ENCODE measurements around the gene ENOX1. TPM values are rescaled to one million over a fixed set of nuclear protein-coding genes. Genes with fewer than 3 reads are reported as not detected.

The ENOX1 gene
- polyA plus RNA-seq, 2 of the 4 experiments (the other 2 are of a cell fraction) = 0.28 to 0.41 TPM

GRCh38 chr13:43441899-43442499 is 344.8 kb downstream of the ENOX1 start:
- no peak for DNase-seq (ENCODE audit: low read depth in 1 of 2, low spot score in 1 of 2)
- POLR2A ChIA-PET = no interaction called here

GRCh38 chr13:43441464-43441863 is 345.3 kb downstream of the ENOX1 start:
- H3K27ac ChIP-seq = no peak overlapping the region
- POLR2A ChIA-PET = no interaction called here
- H3K4me3 ChIP-seq = no peak overlapping the region
- no peak for DNase-seq (ENCODE audit: low read depth in 1 of 2, low spot score in 1 of 2)
- CTCF ChIA-PET = no interaction called here
- ATAC-seq = no peak
- TF ChIP-seq POLR2AphosphoS2 (conservative IDR thresholded peaks at IDR 0.05; ENCODE audit: low read length) (no peak), RNF2 (IDR thresholded peaks at IDR 0.05; ENCODE audit: borderline replicate concordance, low read depth) (no peak), RCOR1 (IDR thresholded peaks at IDR 0.05; ENCODE audit: low read depth, low read length) (no peak), USF2 (IDR thresholded peaks at IDR 0.05) (no peak), ZSCAN20 (CRISPR knock-in tag; IDR thresholded peaks at IDR 0.05) (no peak), HDAC2 (IDR thresholded peaks at IDR 0.05) (no peak), ZC3H11A (IDR thresholded peaks at IDR 0.05) (no peak), CHD4 (IDR thresholded peaks at IDR 0.05; ENCODE audit: borderline replicate concordance) (no peak), REST (IDR thresholded peaks at IDR 0.05) (no peak), GATA3 (IDR thresholded peaks at IDR 0.05; ENCODE audit: borderline replicate concordance) (no peak), HOXA7 (CRISPR knock-in tag; IDR thresholded peaks at IDR 0.05) (no peak)
- no peaks in the 10 kb centered on the region for H3K4me1 ChIP-seq
- FAIRE-seq = no peak
- no peaks in the 10 kb centered on the region for H3K9me3 ChIP-seq
- 58% methylated on average over 5 of the region's 6 CpGs for WGBS (ENCODE audit: missing lambda C conversion rate)
- no peak overlapping the region for H3K4me2 ChIP-seq

More at GRCh38 chr13:43441899-43442499, 344.8 kb downstream of the ENOX1 start:
- Histone ChIP-seq H3K27ac (no peak overlapping the region), H3K4me2 (no peak overlapping the region), H3K4me1 (no peaks in the 10 kb centered on the region), H3K9me3 (no peaks in the 10 kb centered on the region), H3K4me3 (no peak overlapping the region)
- 61% methylated on average over 8 of the region's 8 CpGs for WGBS (ENCODE audit: missing lambda C conversion rate)
- ATAC-seq (no peak), FAIRE-seq (no peak)
- CTCF ChIA-PET = no interaction called here
- TF ChIP-seq MYC (IDR thresholded peaks at IDR 0.05; ENCODE audit: borderline replicate concordance, low read length) (no peak), POLR2A (IDR thresholded peaks at IDR 0.05; ENCODE audit: low read length) (no peak)

GRCh38 chr13:43434191-43434590 is 352.6 kb downstream of the ENOX1 start:
- CTCF ChIA-PET = no interaction called here
- whole genome bisulfite sequencing (ENCODE audit: missing lambda C conversion rate) = 66% methylated on average over 3 of the region's 3 CpGs
- no peaks in the 10 kb centered on the region for H3K9me3 ChIP-seq
- no peak for DNase-seq (ENCODE audit: low read depth in 1 of 2, low spot score in 1 of 2)
- no peak overlapping the region for H3K27ac ChIP-seq
- no peak for ATAC-seq
- H3K4me2 ChIP-seq = no peak overlapping the region
- TF ChIP-seq CHD4 (IDR thresholded peaks at IDR 0.05; ENCODE audit: borderline replicate concordance) (no peak), SMC3 (IDR thresholded peaks at IDR 0.05) (no peak), SREBF2 (IDR thresholded peaks at IDR 0.05) (no peak), RARB (CRISPR knock-in tag; IDR thresholded peaks at IDR 0.05) (no peak)
- no peak for FAIRE-seq
- H3K4me3 ChIP-seq = no peak overlapping the region
- no peaks in the 10 kb centered on the region for H3K4me1 ChIP-seq
- POLR2A ChIA-PET = no interaction called here

GRCh38 chr13:43433691-43434141 is 353.1 kb downstream of the ENOX1 start:
- POLR2A ChIA-PET = no interaction called here
- Histone ChIP-seq H3K4me1 (no peaks in the 10 kb centered on the region), H3K4me3 (no peak overlapping the region), H3K9me3 (no peaks in the 10 kb centered on the region), H3K27ac (no peak overlapping the region), H3K4me2 (no peak overlapping the region)
- DNase-seq (ENCODE audit: low read depth in 1 of 2, low spot score in 1 of 2) (no peak), ATAC-seq (no peak), FAIRE-seq (no peak)
- CTCF ChIA-PET = no interaction called here
- WGBS (ENCODE audit: missing lambda C conversion rate) = 69% methylated on average over 1 of the region's 1 CpG
- no peak for TF ChIP-seq REST (IDR thresholded peaks at IDR 0.05)
- no peak for TF ChIP-seq HEYL (CRISPR knock-in tag; IDR thresholded peaks at IDR 0.05)
- TF ChIP-seq BHLHE40 (IDR thresholded peaks at IDR 0.05; ENCODE audit: low read depth, low read length) = no peak
- no peak for TF ChIP-seq EHMT2 (IDR thresholded peaks at IDR 0.05; ENCODE audit: low read depth)
- TF ChIP-seq MAFK (IDR thresholded peaks at IDR 0.05; ENCODE audit: partially characterized antibody) = no peak
- TF ChIP-seq KDM5A (IDR thresholded peaks at IDR 0.05) = no peak
- no peak for TF ChIP-seq JUN (IDR thresholded peaks at IDR 0.05)
- TF ChIP-seq MAZ (IDR thresholded peaks at IDR 0.05; ENCODE audit: borderline replicate concordance, low read depth, low read length) = no peak
- TF ChIP-seq JUNB (IDR thresholded peaks at IDR 0.05) = no peak
- TF ChIP-seq HES2 (IDR thresholded peaks at IDR 0.05) = no peak
